ENCODE results near the gene RBKS.

RBKS gene

DNA sequence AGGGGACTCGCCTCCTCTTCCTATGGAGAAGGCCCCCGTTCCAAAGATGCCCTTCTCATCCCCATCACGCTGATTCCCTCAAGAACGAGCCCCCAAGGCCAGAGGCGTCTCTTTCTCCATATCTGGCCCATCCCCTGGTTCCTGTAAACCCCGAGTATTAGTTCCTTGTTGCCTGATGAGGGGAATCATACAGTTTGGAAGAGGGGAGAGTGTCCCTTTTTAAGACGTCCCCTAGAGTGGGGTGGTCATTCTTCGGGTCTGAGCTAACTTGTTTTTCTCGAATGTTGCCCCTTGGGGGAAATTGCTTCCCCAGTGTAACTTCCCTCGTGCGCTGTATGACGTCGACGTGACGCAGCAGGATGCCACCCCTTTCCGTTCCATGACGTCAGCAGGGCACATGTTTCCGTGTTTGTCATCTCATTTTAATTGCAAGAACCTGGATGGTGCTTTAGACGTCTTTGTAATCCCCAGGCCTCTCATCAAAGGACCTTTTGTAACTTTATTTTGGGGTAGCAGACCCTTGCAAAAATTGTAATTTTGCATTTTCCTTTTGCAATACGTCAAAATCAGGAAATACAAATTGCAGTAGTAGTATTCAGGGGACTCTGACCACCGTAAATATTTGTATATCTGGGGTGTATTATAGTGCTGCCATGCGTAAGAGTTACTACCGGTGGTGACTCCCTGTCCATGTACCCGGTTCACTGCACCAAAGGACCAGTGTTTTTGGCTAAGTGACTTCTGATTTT is 911 bp upstream of the RBKS start (continued):
- 0 out of 2 replicates have a peak, but pooled peaks have one; percentile 22 for TF ChIP-seq ZNF366 (tag by site-specific recombination; conservative IDR thresholded peaks at IDR 0.05)
- peak; percentile 100 for TF ChIP-seq ZNF629 (tag by site-specific recombination; IDR thresholded peaks at IDR 0.05)
- peak; percentile 25; the same call in 1 of the 2 replicates for TF ChIP-seq ZNF76 (tag by site-specific recombination; IDR thresholded peaks at IDR 0.05; ENCODE audit: borderline replicate concordance, low read depth)
- TF ChIP-seq ZBTB48 (tag by site-specific recombination; IDR thresholded peaks at IDR 0.05) = peak; percentile 81
- TF ChIP-seq, protein P1, sequence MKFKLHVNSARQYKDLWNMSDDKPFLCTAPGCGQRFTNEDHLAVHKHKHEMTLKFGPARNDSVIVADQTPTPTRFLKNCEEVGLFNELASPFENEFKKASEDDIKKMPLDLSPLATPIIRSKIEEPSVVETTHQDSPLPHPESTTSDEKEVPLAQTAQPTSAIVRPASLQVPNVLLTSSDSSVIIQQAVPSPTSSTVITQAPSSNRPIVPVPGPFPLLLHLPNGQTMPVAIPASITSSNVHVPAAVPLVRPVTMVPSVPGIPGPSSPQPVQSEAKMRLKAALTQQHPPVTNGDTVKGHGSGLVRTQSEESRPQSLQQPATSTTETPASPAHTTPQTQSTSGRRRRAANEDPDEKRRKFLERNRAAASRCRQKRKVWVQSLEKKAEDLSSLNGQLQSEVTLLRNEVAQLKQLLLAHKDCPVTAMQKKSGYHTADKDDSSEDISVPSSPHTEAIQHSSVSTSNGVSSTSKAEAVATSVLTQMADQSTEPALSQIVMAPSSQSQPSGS (tag by site-specific recombination; IDR thresholded peaks at IDR 0.05; ENCODE audit: low read depth) = peak; percentile 98
- TF ChIP-seq ZNF2 (tag by site-specific recombination; IDR thresholded peaks at IDR 0.05) = peak; percentile 47; the same call in 1 of the 2 replicates
- TF ChIP-seq, protein P2, sequence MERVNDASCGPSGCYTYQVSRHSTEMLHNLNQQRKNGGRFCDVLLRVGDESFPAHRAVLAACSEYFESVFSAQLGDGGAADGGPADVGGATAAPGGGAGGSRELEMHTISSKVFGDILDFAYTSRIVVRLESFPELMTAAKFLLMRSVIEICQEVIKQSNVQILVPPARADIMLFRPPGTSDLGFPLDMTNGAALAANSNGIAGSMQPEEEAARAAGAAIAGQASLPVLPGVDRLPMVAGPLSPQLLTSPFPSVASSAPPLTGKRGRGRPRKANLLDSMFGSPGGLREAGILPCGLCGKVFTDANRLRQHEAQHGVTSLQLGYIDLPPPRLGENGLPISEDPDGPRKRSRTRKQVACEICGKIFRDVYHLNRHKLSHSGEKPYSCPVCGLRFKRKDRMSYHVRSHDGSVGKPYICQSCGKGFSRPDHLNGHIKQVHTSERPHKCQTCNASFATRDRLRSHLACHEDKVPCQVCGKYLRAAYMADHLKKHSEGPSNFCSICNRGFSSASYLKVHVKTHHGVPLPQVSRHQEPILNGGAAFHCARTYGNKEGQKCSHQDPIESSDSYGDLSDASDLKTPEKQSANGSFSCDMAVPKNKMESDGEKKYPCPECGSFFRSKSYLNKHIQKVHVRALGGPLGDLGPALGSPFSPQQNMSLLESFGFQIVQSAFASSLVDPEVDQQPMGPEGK (tag by site-specific recombination; IDR thresholded peaks at IDR 0.05) = 0 out of 2 replicates have a peak, but pooled peaks have one; percentile 18
- TF ChIP-seq, protein P3, sequence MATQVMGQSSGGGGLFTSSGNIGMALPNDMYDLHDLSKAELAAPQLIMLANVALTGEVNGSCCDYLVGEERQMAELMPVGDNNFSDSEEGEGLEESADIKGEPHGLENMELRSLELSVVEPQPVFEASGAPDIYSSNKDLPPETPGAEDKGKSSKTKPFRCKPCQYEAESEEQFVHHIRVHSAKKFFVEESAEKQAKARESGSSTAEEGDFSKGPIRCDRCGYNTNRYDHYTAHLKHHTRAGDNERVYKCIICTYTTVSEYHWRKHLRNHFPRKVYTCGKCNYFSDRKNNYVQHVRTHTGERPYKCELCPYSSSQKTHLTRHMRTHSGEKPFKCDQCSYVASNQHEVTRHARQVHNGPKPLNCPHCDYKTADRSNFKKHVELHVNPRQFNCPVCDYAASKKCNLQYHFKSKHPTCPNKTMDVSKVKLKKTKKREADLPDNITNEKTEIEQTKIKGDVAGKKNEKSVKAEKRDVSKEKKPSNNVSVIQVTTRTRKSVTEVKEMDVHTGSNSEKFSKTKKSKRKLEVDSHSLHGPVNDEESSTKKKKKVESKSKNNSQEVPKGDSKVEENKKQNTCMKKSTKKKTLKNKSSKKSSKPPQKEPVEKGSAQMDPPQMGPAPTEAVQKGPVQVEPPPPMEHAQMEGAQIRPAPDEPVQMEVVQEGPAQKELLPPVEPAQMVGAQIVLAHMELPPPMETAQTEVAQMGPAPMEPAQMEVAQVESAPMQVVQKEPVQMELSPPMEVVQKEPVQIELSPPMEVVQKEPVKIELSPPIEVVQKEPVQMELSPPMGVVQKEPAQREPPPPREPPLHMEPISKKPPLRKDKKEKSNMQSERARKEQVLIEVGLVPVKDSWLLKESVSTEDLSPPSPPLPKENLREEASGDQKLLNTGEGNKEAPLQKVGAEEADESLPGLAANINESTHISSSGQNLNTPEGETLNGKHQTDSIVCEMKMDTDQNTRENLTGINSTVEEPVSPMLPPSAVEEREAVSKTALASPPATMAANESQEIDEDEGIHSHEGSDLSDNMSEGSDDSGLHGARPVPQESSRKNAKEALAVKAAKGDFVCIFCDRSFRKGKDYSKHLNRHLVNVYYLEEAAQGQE (tag by site-specific recombination; IDR thresholded peaks at IDR 0.05) = 0 out of 2 replicates have a peak, but pooled peaks have one; percentile 10
- no peak for TF ChIP-seq ZNF221 (tag by site-specific recombination; IDR thresholded peaks at IDR 0.05; ENCODE audit: borderline replicate concordance)
- peak; percentile 55; the same call in 1 of the 2 replicates for TF ChIP-seq SP7 (tag by site-specific recombination; IDR thresholded peaks at IDR 0.05)
- TF ChIP-seq, protein P4, sequence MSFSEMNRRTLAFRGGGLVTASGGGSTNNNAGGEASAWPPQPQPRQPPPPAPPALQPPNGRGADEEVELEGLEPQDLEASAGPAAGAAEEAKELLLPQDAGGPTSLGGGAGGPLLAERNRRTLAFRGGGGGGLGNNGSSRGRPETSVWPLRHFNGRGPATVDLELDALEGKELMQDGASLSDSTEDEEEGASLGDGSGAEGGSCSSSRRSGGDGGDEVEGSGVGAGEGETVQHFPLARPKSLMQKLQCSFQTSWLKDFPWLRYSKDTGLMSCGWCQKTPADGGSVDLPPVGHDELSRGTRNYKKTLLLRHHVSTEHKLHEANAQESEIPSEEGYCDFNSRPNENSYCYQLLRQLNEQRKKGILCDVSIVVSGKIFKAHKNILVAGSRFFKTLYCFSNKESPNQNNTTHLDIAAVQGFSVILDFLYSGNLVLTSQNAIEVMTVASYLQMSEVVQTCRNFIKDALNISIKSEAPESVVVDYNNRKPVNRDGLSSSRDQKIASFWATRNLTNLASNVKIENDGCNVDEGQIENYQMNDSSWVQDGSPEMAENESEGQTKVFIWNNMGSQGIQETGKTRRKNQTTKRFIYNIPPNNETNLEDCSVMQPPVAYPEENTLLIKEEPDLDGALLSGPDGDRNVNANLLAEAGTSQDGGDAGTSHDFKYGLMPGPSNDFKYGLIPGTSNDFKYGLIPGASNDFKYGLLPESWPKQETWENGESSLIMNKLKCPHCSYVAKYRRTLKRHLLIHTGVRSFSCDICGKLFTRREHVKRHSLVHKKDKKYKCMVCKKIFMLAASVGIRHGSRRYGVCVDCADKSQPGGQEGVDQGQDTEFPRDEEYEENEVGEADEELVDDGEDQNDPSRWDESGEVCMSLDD (tag by site-specific recombination; IDR thresholded peaks at IDR 0.05) = peak; percentile 96
- peak; percentile 57; the same call in 1 of the 2 replicates for TF ChIP-seq ZXDB (tag by site-specific recombination; IDR thresholded peaks at IDR 0.05)
- 0 out of 2 replicates have a peak, but pooled peaks have one; percentile 18 for TF ChIP-seq ZNF558 (tag by site-specific recombination; IDR thresholded peaks at IDR 0.05)
- TF ChIP-seq KLF16 (tag by site-specific recombination; IDR thresholded peaks at IDR 0.05) = no peak
- TF ChIP-seq ZNF433 (tag by site-specific recombination; IDR thresholded peaks at IDR 0.05; ENCODE audit: low read depth) = no peak

DNA sequence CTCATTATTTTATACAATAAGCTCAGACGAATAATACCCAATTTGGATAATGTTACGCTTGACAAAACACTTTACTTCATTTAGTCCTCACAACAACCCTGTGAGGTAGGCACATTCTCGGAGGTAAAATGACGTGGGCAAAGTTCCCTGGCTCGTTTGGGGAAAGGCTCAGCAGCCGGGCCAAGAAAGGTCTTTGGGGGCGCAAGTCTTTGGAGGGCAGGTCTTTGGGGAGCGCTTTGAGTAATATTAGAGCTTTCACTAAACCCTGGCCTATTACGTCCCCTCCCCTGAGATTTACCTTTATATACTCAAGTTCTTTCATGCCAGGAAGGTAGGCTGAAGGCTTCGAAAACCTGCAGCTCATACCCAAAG is 427 bp downstream of the RBKS start:
- Histone ChIP-seq H3K4me1 (ENCODE audit: control insufficient read depth, insufficient read depth, low read length) (peaks cover 8% of the 10 kb centered on the region; the same call in 1 of the 2 replicates), H3K27ac (ENCODE audit: extremely low read depth, low read depth, low read length) (peak overlapping the region; percentile 84), H3K4me3 (ENCODE audit: low read depth, low read length) (peak overlapping the region; percentile 92), H3K36me3 (ENCODE audit: control insufficient read depth in 2 of 2, insufficient read depth in 1 of 2, low read length in 2 of 2) (peaks cover 0 to 4% of the 10 kb centered on the region in 2 experiments; a peak in 1 of 3 replicates), H3K9me3 (ENCODE audit: control insufficient read depth, insufficient read depth, low read depth, low read length) (no peaks in the 10 kb centered on the region)
- CTCF ChIA-PET = interaction anchor here (0.7 kb wide), 1 partner anchor 90 kb away, joined by 3 read pairs; no protein-coding TSS in a partner anchor
- POLR2A ChIA-PET = interaction anchor here (2.0 kb wide), 1 partner anchor 91 kb away, joined by 5 read pairs; no protein-coding TSS in a partner anchor
- no peak for TF ChIP-seq ZNF544 (tag by site-specific recombination; IDR thresholded peaks at IDR 0.05)
- no peak for TF ChIP-seq KLF16 (tag by site-specific recombination; IDR thresholded peaks at IDR 0.05)
- TF ChIP-seq, protein P5, sequence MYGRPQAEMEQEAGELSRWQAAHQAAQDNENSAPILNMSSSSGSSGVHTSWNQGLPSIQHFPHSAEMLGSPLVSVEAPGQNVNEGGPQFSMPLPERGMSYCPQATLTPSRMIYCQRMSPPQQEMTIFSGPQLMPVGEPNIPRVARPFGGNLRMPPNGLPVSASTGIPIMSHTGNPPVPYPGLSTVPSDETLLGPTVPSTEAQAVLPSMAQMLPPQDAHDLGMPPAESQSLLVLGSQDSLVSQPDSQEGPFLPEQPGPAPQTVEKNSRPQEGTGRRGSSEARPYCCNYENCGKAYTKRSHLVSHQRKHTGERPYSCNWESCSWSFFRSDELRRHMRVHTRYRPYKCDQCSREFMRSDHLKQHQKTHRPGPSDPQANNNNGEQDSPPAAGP (tag by site-specific recombination; IDR thresholded peaks at IDR 0.05) = no peak
- no peak for TF ChIP-seq ZFP3 (tag by site-specific recombination; IDR thresholded peaks at IDR 0.05; ENCODE audit: low read depth)
- TF ChIP-seq, protein P6, sequence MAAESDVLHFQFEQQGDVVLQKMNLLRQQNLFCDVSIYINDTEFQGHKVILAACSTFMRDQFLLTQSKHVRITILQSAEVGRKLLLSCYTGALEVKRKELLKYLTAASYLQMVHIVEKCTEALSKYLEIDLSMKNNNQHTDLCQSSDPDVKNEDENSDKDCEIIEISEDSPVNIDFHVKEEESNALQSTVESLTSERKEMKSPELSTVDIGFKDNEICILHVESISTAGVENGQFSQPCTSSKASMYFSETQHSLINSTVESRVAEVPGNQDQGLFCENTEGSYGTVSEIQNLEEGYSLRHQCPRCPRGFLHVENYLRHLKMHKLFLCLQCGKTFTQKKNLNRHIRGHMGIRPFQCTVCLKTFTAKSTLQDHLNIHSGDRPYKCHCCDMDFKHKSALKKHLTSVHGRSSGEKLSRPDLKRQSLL (tag by site-specific recombination; IDR thresholded peaks at IDR 0.05) = no peak
- TF ChIP-seq, protein P7, sequence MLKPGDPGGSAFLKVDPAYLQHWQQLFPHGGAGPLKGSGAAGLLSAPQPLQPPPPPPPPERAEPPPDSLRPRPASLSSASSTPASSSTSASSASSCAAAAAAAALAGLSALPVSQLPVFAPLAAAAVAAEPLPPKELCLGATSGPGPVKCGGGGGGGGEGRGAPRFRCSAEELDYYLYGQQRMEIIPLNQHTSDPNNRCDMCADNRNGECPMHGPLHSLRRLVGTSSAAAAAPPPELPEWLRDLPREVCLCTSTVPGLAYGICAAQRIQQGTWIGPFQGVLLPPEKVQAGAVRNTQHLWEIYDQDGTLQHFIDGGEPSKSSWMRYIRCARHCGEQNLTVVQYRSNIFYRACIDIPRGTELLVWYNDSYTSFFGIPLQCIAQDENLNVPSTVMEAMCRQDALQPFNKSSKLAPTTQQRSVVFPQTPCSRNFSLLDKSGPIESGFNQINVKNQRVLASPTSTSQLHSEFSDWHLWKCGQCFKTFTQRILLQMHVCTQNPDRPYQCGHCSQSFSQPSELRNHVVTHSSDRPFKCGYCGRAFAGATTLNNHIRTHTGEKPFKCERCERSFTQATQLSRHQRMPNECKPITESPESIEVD (tag by site-specific recombination; IDR thresholded peaks at IDR 0.05) = no peak
- TF ChIP-seq GFI1B (tag by site-specific recombination; IDR thresholded peaks at IDR 0.05) = no peak

Measured in HEK293 (cell line).